HG03045 (cell line): ENCODE results near the gene OGDHL.
A peak's percentile ranks its signal among the peaks of the same experiment; 100 is the strongest.
"Not testable (repeated sequence)": the region's sequence is repeated elsewhere in the genome, so short reads cannot be mapped to it uniquely, and the experiment has no call there.

Source experiments
- ATAC-seq: cut with Tn5 transposase; IDR thresholded peaks from one replicate; pipeline ENCODE4 v1.9.1; 2021; ENCODE audit warnings: mild to moderate bottlenecking, moderate library complexity; ENCODE audit not compliant: unreplicated experiment

The OGDHL gene

GRCh38 chr10:49761789-49762565 lies at the start of gene OGDHL:
Gene OGDHL, minus strand, starts transcription at chr10:49762323. Its CDS starts 3,731 bp downstream, at chr10:49758592.
- peak; percentile 78 for ATAC-seq

GRCh38 chr10:49803988-49804387 lies 41.9 kb upstream of the OGDHL start:
- no peak for ATAC-seq

DNA sequence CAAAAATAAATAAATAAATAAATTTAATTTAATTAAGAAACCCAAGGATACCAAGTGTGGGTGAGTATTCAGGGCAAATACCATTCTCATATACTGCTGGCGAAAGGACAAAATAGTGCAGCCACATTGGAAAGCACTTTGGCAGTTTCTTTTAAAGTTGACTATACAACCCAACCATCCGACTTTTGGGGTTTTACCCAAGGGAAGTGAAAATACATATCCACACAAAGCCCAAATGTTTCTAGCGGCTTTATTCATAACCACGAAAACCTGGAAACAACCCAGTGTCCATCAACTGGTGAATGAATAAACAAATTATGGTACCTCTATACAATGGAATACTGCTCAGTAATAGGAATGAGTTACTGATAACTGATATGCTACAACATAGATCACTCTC lies 36.2 kb upstream of the OGDHL start:
- no peak for ATAC-seq

GRCh38 chr10:49791100-49791499 lies 29.0 kb upstream of the OGDHL start:
- ATAC-seq, result no peak

GRCh38 chr10:49784681-49785080 lies 22.6 kb upstream of the OGDHL start:
- no peak for ATAC-seq

GRCh38 chr10:49783645-49784044 lies 21.5 kb upstream of the OGDHL start:
- no peak for ATAC-seq

- no peak for ATAC-seq
These were observed 19.1 kb upstream of the OGDHL start for GRCh38 chr10:49781247-49781646.

DNA sequence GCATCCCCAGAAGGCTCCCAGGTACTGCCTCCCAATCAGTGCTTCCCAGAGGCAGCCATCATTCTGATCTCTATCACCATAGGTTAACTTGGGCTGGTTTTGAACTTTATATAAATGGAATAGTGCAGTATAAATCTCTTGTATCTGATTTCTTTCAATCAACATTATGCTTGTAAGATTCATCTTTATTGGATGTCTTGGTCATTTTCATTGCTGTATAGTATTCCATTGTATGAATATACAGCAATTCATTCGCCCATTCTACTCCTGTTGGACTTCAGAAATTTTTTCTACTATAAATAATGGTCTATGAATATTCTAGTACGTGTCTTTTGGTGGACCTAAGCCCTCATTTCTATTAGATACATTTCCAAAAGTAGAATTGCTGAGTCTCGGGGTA lies 16.1 kb upstream of the OGDHL start:
- no peak for ATAC-seq

GRCh38 chr10:49776851-49777250 lies 14.7 kb upstream of the OGDHL start:
- ATAC-seq, result no peak

GRCh38 chr10:49775014-49775413 lies 12.9 kb upstream of the OGDHL start:
- no peak for ATAC-seq

DNA sequence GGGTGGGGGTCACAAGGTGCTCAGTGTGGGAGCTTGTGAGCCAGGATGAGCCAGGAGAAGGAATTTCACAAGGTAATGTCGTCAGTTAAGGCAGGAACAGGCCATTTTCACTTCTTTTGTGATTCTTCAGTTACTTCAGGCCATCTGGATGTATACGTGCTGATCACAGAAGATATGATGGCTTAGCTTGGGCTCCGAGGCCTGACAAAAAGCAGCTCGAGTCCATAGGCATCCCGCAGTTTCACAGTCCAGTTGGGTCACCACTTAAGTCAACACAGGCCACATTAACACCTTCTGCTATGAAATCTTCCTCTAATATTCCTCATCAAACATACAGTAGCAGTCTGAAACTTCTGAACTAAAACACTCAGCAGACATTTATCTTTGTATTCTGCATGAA lies 10.8 kb upstream of the OGDHL start:
- not testable (repeated sequence) for ATAC-seq

- ATAC-seq, result not testable (repeated sequence)
These were observed 8.9 kb upstream of the OGDHL start for GRCh38 chr10:49771046-49771445.

DNA sequence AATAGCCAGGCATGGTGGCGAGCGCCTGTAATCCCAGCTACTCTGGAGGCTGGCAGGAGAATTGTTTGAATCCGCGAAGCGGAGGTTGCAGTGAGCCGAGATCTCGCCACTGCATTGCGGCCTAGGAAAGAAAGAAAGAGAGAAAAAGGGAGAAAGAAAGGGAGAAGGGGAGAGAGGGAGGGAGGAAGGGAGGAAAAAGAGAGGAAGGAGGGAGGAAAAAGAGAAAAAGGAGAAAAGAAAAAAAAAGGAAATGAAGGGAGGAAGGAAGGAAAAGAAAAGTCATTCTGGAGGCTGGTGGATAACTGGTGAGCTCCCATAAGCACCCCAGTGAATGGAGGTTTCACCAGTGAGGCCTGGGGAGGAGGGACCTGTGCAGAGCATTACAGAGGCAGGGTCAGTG lies 7.6 kb upstream of the OGDHL start:
- no peak for ATAC-seq

DNA sequence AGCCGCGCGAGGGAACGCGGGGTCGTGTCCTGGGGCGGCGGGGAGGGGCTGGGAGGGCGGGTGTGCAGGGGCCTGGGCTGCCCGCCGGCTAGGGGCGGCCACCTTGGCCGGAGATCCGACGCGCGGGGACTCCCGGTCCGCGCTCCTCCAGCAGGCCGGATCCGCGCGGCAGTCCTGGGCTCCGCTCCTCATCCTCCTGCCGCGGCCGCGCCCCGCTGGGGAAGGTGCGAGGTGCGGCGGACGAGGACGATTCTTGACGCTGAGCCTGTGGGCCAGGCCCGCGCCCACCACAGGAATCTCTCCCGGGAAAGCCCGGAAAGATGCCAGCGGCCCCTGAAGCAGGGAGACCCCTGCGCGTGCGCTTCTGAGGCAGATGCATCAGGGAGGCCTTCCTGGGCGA lies 6.6 kb upstream of the OGDHL start:
- ATAC-seq, result no peak

- ATAC-seq, result no peak
These were observed 6.2 kb upstream of the OGDHL start for GRCh38 chr10:49768329-49768728.

- no peak for ATAC-seq
These were observed 5.6 kb upstream of the OGDHL start for GRCh38 chr10:49767752-49768151.

DNA sequence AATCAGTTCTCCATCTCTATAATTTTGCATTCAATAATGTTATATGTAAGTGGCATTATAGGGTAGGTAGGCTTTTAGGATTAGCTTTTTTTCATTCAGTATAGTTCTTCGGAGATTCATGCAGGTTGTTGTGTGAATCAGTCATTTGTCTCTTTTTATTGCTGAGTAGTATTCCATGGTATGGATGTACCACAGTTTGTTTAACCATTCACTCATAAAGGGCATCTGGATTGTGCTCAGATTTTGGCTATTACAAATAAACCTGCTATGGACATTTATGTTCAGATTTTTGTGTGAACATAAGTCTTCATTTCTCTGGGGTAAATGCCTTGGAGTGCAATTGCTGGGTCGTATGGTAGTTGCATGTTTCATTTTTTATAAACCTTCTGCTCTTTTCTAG lies 4.4 kb upstream of the OGDHL start:
- no peak for ATAC-seq

DNA sequence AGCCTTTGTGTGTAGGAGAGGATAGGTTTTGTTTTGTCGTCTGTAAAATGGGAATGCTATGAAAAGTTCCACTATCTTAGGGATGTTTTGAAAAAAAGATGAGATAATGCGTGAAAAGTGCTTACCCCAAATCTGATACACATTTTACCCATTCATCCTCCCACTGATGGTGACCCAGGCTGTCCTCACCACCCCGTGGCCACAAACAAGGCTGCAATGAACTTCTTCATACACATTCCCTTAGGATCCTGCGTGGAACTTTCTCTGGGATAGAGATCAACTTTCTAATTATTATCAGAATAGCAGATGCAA lies 399 bp upstream of the OGDHL start:
- no peak for ATAC-seq

DNA sequence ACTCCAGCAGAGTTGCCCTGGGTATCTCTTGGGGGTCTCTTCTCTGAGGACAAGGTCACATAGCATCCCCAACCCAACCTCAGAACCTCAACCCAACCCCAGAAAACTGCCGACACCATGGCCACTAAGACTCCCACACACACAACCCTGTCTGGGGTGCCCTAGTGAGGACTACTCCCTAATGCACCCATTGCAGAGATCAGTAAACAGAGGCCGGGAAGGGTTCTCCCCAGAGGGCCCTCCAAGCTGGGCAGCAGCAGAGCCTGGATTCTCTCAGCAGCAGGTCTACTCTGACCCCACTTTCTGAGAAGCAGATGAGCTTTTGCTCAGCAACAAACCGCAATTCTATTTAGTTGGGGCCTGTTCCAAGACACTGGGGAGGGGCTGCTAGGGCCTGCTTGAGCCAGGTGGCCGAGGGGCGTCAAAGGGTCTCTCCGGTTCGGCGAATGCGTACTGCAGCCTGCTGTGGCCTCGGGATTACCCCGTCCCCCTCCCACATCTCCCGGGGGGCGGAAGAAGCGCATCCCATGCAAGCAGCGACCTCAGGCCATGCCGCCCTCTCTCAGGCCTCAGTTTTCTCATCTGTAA lies 828 bp downstream of the OGDHL start:
- ATAC-seq, result no peak

- ATAC-seq, result no peak
These were observed 1.3 kb downstream of the OGDHL start for GRCh38 chr10:49760789-49761188.

DNA sequence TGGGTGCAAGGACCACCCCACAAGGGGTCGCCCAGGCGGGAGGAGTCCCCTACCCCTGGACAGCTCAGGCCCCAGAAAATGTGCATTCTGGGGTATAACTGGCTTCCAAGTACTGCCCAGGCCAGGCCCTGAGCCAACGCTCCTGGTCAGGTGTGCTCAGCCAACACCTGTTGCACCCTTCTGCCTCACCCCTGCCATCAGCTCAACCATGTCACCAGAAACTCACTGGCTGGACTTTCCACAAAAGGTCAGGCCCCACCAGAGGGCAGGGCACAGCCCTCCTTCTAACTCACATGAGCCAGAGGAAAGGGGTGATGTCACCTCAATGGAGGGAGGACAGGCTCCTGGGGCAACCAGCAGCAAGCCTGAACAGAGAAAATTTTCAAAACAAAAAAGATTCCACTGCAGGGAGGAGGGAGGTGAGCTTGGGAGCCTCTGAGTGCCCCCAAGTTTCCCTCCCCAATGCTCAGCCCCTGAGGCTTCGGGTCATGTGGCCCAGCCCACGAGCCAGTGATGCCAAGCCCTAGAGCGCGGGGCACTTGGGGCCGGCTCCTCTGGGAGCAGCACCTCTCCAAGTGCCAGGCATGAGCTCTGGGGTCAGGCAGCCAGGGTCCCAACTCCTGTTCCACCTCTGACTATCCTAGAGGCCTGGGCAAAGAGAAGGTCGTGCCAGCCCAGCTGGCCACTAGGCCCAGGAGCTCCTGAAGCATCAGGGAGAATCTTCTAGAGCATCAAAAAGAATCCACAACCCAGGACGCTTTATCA lies 2.2 kb downstream of the OGDHL start:
- ATAC-seq, result no peak

- ATAC-seq, result no peak
These were observed 3.7 kb downstream of the OGDHL start for GRCh38 chr10:49758249-49758930.
